Measurements from ENCODE around the gene CIC.

The CIC gene

DNA sequence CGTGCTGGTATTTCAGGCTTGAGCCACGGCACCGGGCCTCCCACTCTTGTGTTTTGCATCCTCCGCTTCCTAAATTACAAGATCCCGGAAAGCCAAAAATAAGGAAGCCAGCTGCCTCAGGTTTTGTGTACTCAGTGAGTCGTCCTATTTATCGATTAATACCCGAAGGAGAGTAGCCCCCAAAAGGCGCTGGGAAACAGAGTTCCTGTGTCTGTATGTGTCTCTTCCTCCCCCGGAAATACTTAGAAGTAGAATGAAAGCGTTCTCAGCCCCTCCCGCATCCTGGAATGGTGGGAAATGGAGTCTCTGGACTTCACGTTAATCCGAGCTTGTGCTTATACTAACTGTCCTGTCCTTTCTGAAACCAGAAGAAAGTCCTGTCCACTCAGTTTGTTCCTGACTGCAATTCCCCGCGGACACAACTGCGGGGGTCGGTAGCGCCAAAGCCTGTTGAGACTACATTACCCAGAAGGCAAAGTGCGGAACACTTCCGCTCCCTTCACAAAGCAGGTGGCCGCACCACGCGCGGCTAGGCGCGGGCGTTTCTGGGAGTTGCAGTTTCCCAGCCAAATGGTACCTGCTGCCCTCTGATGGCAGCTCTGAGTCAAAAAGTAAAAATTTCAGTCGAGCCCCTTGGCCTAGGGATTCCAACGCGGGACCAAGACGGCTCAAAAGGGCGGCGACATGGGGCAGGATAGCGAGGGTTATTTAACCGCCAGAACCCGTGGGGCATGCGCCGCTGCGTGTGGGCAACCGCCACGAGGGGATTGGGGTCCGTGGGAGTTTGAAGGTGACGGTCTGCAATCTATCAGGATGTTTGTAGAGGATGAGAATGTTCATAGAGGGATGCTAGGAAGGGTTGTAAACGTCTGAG lies 24.5 kb upstream of the CIC start:
- DNase-seq: peak; percentile 84

DNA sequence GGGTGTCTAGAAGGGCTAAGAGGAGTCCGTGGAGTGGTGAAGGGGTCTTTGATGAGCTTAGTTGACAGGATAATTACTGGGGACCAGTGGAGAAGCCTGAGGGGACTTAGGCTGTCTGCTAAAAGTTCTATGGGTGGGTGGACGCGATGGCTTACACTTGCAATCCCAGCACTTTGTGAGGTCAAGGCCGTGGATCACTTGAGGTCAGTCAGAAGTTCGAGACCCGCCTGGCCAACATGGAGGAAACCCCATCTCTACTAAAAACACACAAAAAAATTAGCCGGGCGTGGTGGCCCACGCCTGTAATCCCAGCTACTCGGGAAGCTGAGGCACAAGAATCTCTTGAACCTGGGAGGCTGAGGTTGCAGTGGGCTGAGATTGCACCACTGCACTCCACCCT lies 23.8 kb upstream of the CIC start:
- DNase-seq: no peak

DNA sequence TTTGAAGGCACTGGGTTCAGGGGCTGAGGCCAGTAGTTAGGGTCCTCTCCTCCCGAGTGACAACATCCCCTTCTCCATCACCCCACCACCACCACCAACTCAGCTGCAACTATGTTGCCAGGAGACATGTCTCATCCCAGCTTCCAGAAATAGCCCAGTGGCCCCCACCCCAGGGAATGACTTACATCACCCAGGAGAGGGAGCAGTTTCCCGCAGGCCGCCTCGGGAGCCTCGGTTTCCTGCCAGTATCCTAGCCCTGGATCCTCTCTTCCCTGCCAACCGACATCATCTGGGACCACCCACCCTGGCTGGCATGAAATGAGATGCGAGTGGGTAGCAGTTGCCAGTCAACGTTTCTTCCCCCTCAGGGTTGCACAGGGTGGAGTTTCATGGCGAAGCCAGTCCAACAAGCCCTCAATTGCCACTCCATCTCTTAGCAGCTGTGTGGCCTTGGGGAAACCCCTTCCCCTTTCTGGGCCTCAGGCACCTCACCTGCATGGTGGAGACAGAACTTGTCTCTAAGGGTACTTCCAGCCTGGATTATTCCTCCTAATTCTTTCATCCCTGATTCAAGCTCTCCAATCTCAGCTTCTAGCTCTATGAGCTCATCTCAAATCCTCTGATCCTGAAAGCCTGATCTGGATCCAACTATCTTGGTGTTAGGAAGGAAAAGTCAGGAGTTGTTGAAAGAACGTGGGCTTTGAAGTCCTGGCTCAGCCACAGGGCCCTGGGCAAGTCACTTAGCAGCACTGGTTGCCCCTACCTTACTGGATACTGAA lies 22.7 kb upstream of the CIC start:
- no peak for DNase-seq

DNA sequence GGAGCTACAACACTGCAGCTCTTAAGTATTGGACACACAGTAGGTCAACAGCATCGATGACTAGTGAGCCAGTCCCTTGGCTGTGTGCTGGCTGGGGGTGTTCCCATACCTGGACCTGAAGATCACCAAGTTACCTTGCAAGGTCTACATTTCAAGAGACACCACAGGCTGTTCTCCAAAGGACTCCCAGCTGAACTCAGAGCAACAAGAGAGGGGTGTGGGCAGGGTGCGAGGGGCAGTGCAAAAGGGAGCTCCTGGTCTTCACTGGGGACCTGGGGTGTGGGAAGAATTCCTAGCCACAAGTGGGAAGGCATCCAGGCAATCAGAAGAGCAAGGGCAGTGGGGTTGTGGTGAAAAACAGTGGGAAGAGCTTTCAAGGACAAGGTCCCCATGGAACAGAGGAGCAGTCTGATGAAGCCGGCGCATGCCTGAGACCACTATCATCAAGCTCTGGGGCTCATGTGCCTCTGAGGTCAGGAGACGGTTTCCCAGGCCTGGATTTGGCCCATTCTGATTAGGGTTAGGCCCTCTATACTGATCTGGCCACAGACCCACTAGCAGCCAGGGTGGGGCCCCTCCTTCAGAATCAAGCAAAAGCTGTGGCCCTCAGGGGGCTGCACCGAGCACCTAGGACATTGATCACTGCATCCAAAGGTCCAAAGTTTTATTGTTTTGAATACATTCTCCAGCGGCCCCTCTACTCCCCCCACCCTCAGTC lies 22.0 kb upstream of the CIC start:
- DNase-seq: no peak

DNA sequence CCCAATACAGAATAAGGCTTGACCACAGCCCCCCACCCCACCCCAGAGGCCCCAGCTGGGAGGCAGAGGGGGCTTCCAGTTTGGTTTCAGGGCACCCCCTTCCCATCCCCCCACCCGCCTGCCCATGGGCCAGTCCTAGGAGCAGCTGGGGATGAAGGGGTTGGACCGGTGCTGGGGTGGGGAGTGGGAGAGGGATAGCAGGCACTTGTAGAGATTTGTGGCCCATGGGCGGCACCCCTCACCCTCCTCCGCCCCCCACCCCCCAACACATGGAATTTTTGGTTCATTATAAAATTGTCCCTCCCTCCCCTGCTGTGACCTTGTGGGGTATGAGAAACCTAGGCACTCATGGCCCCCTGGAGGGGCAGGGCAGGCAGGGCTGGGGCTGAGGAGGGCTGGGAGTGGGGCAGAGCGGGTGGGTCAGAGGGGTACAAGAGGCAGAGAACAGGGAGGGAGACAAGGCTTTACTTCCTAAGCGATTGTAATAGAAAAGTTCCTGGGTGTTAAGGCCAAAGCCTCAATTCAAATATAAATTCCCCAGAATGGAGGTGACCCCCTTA lies 21.3 kb upstream of the CIC start:
- no peak for DNase-seq

DNA sequence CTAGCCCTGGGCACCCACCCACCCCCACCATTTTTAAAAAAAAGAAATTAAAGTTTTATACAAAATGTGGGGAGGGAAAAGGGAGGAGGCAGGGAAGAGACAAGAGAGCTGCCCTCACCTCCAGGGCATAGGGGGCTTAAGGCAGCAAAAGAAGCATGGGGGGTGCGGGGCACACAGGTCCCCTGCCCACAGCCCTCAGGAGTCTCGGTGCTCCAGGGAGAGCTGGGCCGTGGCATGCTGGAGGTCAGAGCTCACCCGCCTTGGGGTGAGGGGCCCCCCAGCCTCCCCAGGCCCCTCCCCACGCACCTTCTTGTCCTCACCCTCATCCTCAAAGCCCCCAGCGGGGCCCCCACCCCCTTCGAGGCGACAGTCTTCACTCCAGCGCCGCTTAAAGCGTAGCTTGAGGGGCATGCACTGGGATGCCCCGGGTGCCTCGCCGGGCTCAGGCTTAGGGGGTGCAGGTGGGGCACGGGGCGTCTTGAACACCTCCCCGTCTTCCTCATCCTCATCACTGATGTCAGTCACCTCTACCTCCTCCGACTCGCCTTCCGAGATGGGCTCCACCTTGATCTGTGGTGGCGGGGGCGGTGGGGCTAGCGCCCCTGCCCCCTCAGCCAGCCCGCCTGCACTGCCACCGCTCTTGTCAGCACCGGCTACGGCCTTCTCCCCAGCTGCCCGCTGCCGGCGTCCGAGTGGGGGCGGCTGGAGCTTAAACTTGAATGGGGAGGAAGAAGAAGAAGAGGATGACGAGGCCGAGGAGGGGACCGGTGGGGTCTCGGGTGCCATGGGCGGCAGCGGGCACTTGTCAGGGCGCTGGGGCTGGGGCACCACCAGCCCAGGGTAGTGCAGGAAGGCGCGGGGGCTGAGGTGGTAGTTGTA lies 20.5 kb upstream of the CIC start:
- DNase-seq: no peak

DNA sequence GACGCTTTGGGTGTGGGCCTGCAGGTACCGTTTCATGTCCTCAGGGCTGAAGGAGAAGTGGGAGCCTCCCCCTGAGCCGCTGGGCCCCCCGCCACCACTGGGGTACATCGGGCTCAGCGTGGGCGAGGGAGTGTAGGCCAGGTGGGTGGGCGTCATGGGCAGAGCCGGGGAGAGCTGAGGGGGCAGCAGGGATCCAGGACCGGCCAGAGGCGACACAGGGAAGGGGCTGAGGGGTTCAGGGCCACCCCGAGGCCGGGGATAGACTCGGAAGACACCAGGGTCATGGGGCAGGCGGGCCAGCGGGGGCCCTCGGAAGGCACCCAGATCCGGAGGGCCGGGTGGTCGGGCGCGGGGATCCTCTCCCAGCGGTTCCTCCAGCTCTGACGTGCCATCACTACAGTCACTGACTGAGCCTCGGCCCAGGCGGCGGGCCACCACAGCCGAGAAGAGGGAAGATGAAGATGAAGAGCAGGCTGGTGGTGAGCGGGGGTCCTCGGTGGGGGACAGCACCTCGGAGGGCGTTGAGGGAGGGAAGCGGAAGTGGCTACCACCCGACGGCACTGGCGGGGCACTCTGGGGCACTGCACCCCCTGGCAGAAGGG lies 19.8 kb upstream of the CIC start:
- DNase-seq: no peak

DNA sequence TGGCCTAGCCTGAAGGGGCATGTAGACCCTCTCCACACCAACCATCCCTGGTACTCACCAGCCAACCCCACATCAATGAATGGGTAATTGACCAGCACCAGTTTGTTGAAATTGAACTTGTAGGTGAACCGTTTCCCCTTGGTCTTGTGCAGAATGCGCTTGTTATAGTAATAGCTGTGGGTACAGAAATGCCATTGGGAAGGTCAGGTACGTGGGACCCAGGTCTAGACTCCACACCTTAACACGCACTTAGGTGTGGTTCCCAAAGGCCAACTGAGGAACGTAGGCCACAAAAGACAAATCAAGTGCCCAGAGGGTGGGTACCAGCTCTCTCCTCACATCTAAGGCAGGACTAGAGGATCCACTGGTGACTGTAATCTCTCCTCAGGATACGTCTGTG lies 19.3 kb upstream of the CIC start:
- no peak for DNase-seq

DNA sequence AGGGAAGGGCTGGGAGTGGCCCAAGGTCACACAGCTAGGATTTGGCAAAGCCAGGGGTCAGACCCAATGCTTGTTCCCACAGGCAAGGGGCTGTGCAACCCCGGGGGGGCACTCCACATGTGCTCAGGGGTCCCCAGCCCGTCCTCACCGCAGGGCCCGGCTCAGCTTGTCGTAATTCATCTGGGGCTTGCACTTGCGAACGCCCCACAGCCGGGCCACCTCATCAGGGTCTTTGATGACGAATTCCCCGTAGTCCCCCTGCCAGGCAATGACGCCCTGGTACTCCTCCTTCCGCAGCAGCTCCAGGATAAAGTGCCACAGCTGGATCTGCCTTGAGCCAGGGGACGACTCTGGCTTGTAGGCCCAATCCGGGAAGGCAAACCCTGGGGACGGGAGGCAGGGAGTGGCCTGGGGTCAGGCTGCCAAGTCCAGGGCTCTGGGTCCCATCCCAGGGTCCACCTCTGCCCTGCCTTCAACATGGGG lies 18.8 kb upstream of the CIC start:
- DNase-seq: no peak

DNA sequence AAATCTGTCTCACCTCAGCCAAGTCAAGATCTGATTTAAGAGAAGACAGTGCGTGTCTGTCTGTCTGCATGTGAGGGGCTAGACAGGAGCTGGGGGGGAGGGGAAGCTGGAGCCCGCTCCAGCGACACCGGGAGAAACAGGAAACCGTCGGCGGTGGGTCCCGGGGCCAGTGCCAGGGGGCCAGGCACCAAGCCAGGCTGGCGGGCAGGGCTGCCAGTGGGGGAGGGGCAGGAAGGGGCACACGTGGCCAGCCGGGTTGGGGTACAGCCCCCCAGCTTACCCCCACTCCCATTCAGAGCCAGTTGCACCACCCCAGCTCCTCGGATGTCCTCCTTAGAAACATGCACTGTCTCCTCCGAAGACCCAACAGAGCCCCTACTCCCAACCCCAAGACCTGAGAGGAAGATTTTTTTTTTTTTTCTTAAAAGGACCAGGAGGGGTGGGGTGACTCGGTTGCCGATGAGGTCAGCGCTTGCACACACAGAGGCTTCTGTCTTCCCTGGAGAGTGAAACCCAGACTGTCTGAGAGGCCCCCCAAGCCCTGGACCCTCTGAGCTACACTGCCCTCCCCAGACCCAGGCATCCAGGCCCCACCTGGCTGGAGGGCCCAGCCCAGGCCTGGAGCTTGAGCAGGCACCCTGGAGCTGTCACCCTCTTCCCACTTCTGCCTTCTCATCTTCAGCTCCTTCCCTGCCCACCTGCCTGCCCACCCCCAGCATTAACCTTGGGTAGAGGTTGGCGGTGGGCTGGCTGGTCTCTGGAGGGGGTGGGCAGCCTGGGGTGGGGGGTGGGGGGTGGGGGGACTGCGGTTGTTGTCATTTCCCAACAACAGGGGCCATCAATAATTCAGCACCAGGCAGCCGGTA lies 18.2 kb upstream of the CIC start:
- no peak for DNase-seq

DNA sequence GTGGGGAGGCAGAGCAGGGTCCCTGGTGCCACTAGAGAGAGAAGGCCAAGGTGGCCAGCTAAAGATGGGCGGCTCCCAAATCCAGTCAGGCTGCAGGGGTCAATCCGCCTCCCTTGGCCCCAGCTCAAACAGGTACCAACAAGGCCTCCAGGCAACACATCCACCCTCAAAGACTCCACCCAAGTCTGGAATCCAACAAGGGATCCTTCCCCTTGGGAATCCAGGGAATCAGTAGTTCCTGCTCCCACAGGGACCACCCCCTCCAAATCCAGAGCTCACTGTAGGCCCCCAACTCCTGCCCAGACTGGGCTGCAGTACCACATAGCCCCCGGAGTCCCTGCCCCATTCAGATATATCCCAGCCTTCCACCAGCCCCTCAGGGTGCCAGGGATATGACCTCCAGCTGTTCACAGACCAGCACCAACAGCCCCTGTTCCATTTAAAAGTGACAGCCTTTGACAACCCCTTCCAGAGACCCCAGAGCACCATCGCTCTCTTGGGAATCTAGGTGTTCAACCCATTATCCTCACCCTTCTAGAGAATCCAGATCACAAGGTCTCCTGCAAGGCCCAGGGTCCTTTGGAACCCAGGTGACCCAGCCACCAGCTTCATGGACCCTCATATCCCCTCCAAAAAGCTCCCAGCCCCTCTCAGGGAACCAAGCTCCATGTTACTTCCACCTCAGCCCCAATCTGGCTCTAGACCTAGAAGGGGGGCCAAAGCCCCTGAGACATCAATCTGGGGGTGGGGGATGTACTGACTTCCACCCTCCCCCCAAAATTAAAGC lies 17.3 kb upstream of the CIC start:
- no peak for DNase-seq

DNA sequence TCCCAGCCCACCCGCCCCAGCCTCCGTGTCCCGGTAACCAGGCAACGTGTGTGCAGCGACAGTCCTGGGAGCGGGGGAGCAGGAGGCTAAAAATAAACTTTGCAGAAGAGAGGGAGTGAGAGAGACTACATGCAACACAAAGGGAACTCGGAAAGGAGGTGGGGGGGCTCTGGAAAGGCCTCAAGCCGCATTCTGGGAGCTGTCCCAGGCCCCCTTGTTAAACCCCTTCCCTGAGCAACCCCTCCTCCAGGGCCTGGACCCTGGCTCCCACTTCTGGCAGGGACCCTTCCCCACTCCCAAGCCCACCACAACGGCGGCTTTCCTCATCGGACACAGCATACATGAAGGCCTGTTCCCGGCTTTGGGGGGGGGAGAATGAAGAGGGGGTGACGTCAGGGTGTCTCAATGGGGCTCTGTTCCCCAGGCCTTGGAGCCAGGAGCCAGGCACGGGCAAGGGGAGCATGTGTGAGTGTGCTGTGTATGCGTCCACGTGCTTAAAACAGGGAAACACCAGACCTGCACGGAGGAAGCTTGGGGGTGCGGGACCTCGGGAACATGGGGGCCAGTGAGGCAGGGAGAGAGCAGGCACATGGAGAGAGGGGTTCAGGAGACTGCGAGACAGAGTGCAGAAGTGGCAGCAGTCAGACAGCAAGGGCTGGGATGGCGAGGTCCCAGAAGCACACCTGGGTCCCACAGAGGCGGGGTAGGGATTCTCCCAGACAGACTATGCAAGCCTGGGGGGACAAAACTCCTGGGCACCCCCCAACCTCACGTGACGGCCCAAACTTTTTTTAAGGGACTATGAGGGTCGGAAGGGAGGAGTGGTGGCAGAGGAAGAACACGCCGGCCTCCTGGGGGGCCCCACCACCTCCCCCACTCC lies 16.4 kb upstream of the CIC start:
- DNase-seq: no peak

DNA sequence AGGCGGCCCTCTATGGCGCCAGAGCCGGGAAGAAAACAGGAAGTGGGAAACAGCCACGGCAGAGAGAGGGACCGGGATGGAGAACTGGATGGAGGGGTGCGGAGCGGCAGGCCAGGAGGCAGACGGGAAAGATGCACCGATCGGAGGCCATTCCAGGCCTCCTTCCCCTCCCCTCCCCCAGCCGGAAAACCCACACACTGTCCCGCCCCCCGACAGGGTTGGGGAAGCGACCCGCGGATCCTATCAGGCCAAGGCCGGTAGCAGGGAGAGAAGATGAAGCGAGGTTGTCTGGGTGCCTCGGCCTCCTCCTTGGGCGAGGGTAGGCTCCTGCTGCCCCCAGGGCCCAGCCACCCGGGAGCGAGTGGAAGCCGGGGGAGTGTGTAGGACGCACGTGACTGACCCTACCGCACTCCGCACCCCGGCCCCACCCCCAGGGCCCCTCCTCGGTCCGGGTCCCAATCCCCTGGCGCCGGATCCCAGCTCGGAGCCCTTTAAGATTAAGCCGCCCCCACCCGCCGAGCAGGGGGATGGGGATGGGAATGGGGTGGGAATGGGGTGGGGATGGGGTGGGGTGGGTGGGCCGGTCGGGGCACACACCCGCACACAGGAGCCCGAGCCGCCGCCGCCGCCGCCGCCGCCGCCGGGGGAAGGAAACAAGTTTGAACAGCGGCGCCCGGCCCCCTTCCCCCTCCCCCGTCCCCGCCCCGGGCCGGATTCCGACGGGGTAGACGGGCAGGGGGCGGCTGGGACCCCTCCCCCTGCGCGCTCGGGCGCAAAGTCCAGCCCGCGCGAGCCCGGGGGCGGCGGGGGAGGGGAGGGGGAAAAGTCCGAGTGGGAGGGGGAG lies 15.6 kb upstream of the CIC start:
- peak; percentile 70 for DNase-seq

DNA sequence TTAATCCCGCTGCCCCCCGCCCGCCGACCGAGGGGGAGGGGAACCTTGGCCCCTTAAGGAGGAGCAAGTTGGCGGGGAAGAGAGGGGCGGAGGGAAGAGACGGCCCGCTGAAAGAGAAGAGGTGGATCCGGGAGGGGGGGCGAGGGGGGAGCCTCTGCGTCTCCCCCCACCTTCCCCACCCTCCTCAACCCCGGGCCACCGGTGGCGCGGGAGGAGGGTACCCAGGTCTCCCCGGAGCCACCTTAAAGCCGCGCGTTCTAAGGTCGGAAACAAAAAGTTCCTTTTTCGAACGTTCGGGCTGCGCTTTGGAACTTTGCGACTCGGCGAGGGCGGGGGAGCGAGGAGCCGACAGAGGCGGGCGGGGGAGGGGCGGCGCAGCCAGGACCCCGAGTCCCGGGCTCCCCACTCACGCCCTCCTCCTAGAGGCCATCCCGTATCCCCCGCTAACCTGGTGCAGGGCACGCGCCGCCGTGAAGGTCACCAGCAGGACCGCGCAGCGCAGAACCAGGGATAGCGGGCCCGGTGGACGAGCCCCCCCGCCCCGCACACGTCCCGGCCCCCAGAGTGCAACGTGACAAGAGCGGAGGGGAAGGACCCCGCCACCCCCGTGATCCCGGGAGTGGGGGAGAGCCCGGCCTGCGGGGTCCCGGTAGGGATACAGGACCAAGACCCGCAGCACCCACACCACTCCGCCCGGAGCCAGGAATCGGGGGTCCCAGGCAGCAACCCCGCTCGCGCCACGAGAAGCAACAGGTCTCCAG lies 14.8 kb upstream of the CIC start:
- DNase-seq: peak; percentile 70

DNA sequence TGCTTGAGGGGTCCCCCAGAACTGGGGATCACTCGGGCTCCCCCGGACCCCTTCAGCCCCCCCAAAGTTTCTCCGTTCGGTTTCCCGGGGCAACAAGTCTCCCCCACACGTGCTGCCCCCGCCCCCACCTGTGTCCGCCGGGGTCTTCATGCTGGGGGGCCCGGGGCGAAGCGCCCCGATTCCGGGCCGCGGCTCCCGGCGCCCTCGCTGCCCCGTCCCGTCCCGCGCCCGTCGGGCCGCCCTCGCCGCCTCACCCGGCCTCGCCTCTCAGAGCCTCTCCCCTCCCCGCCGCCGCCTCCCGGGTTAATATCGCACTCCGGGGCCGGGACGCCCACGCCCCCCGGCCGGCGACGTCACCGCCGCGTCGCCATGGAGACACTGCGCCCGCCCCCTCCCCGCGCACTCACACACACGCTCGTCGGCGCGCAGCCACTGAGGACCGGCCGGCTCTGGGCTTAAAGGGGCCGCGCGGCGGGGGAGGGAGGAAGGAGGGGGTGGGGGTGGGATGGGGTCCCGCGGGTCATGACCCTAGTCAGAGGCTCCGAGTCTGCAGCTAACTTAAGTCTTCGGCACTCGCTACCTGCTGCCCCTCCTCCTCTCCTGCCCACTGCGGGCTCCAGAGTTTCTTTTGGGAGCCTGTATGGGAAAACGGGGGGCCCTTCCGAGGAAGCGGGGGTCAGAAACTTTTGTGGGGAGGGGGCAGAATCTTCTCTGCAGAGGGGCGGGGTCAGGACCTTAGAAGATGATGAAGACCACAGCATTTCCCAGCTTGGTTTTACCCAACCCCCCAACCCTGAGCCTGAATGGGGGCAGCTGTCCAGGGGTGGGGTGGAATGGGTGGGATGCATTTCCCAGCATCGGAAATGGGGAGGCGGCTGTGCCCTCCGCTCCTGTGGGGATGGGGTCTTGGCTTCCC lies 13.9 kb upstream of the CIC start, which contains the start of gene ERF:
Gene ERF, minus strand, starts transcription at position 279 of the 916 bp plus-strand sequence. Its CDS starts 129 bp downstream, at position 150.
- DNase-seq: peak; percentile 90
